ENCODE measurements around the gene SLC29A2. TPM values are rescaled to one million over a fixed set of nuclear protein-coding genes. Genes with fewer than 3 reads are reported as not detected.
"Not testable (repeated sequence)": the region's sequence is repeated elsewhere in the genome, so short reads cannot be mapped to it uniquely, and the experiment has no call there.

Gene SLC29A2
- total RNA-seq, 1 experiment from 2014 or later = 25.5 TPM

DNA sequence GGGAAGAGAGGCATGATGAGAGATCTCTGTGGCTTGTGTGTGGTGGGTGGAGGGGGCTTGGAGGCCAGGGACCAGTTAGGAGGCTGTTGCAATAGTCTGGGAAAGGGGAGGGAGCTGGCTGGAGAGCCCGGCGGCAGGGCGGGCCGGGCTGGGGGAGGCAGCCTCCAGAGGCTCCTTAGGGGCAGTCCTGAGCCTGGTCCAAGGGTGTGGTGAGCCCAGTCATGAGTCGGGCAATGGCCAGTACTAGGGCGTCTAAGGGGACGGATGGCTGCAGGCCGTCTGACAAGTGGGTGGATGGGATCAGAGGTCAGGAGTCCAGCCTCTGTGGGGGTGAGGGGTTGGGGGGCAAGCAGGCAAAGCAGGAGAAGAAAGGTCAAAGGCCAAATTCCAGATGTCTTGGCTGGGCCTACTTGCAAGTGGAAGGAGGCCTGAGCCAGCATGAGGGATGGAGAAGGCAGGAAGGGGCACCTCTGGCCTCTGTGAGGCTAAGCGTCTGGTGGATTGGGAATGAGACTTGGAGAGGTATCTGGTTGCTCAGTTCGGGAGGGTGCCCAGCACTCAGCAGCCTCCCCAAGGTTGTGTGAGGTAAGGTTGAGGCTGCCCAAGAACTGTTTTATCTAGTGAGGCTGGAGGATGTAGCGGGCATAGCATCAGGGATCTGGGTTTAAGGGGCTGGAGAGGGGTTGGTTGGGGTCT lies 48.7 kb downstream of the SLC29A2 start:
- CTCF ChIA-PET = no interaction called here
- TF ChIP-seq, protein P1, sequence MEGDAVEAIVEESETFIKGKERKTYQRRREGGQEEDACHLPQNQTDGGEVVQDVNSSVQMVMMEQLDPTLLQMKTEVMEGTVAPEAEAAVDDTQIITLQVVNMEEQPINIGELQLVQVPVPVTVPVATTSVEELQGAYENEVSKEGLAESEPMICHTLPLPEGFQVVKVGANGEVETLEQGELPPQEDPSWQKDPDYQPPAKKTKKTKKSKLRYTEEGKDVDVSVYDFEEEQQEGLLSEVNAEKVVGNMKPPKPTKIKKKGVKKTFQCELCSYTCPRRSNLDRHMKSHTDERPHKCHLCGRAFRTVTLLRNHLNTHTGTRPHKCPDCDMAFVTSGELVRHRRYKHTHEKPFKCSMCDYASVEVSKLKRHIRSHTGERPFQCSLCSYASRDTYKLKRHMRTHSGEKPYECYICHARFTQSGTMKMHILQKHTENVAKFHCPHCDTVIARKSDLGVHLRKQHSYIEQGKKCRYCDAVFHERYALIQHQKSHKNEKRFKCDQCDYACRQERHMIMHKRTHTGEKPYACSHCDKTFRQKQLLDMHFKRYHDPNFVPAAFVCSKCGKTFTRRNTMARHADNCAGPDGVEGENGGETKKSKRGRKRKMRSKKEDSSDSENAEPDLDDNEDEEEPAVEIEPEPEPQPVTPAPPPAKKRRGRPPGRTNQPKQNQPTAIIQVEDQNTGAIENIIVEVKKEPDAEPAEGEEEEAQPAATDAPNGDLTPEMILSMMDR (conservative IDR thresholded peaks at IDR 0.05; ENCODE audit: low read depth, low read length) = no peak
- TF ChIP-seq EZH2phosphoT487 (IDR thresholded peaks at IDR 0.05; ENCODE audit: borderline replicate concordance, low read length) (no peak), EZH2 (IDR thresholded peaks at IDR 0.05; ENCODE audit: low read length, unreplicated experiment) (no peak)
- Histone ChIP-seq H3K4me1 (ENCODE audit: insufficient read depth, low read length) (peaks cover 15% of the 10 kb centered on the region), H3K27me3 (ENCODE audit: low read length) (no peaks in the 10 kb centered on the region), H3K4me3 (ENCODE audit: low read length) (no peak overlapping the region), H3K9me3 (ENCODE audit: low read length) (no peaks in the 10 kb centered on the region), H3F3A (ENCODE audit: low read length, unreplicated experiment) (no peaks in the 10 kb centered on the region), H3K9me2 (replicated peaks; ENCODE audit: low read length) (no peaks in the 10 kb centered on the region), H3K27ac (ENCODE audit: low read length) (no peak overlapping the region), H4K20me1 (ENCODE audit: low read length) (no peaks in the 10 kb centered on the region), H2AFZ (ENCODE audit: low read length) (no peak overlapping the region), H3K4me2 (ENCODE audit: low read length) (no peak overlapping the region), H3K79me2 (ENCODE audit: low read length) (no peaks in the 10 kb centered on the region), H3K36me3 (ENCODE audit: low read depth, low read length) (no peaks in the 10 kb centered on the region), H3K9ac (ENCODE audit: low read length) (no peak overlapping the region)
- intact Hi-C loops (cut with micrococcal nuclease) = no loop called here
- ATAC-seq (no peak), DNase-seq (no peak)
- POLR2A ChIA-PET (ENCODE audit: unreplicated experiment) = no interaction called here
- no TSS peak for BruUV-seq (replicated peaks)

DNA sequence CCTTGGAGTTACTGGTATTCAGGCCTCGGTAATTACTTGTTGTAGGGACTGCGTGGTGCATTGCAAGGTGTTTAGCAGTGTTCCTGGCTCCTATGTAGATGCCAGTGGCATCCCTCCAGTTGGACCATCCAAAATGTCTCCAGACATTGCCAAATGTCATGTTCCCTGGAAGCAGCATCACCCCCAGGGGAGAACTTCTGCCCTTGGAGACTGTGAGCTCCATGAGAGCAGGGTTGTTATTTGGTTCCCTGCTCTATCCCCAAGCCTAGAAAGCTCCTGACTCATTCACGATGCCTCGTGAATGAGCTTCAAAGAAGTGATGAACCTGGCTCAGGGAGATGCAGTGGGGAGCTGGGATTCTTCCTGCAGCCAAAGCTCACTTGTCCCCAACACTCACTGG lies 50.0 kb downstream of the SLC29A2 start:
- H3K4me2 ChIP-seq (ENCODE audit: low read length) = no peak overlapping the region
- no peak overlapping the region for H3K9ac ChIP-seq (ENCODE audit: low read length)
- no peak overlapping the region for H3K27ac ChIP-seq (ENCODE audit: low read length)
- DNase-seq (no peak), ATAC-seq (no peak)
- intact Hi-C loops (cut with micrococcal nuclease) = no loop called here
- CTCF ChIA-PET = interaction anchor here (0.6 to 1.1 kb wide), 2 partner anchors 9 to 64 kb away, joined by 4 to 8 read pairs; no protein-coding TSS in a partner anchor
- H2AFZ ChIP-seq (ENCODE audit: low read length) = no peak overlapping the region
- H3K36me3 ChIP-seq (ENCODE audit: low read depth, low read length) = no peaks in the 10 kb centered on the region
- BruUV-seq (replicated peaks) = no TSS peak
- POLR2A ChIA-PET (ENCODE audit: unreplicated experiment) = no interaction called here
- H3K4me1 ChIP-seq (ENCODE audit: insufficient read depth, low read length) = peaks cover 3% of the 10 kb centered on the region
- H3K27me3 ChIP-seq (ENCODE audit: low read length) = no peaks in the 10 kb centered on the region
- H3F3A ChIP-seq (ENCODE audit: low read length, unreplicated experiment) = no peaks in the 10 kb centered on the region
- no peaks in the 10 kb centered on the region for H3K79me2 ChIP-seq (ENCODE audit: low read length)
- no peaks in the 10 kb centered on the region for H3K9me3 ChIP-seq (ENCODE audit: low read length)
- no peaks in the 10 kb centered on the region for H3K9me2 ChIP-seq (replicated peaks; ENCODE audit: low read length)
- no peaks in the 10 kb centered on the region for H4K20me1 ChIP-seq (ENCODE audit: low read length)
- H3K4me3 ChIP-seq (ENCODE audit: low read length) = no peak overlapping the region
- TF ChIP-seq EZH2phosphoT487 (IDR thresholded peaks at IDR 0.05; ENCODE audit: borderline replicate concordance, low read length) (no peak), EZH2 (IDR thresholded peaks at IDR 0.05; ENCODE audit: low read length, unreplicated experiment) (no peak)
- TF ChIP-seq, protein P1 (conservative IDR thresholded peaks at IDR 0.05; ENCODE audit: low read depth, low read length) = no peak

DNA sequence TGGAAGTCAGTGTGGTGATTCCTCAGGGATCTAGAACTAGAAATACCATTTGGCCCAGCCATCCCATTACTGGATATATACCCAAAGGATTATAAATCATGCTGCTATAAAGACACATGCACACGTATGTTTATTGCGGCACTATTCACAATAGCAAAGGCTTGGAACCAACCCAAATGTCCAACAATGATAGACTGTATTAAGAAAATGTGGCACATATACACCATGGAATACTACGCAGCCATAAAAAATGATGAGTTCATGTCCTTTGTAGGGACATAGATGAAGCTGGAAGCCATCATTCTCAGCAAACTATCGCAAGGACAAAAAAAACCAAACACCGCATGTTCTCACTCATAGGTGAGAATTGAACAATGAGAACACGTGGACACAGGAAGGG lies 50.8 kb downstream of the SLC29A2 start:
- H3K27ac ChIP-seq (ENCODE audit: low read length); H4K20me1 ChIP-seq (ENCODE audit: low read length); H3K9me3 ChIP-seq (ENCODE audit: low read length); H3K79me2 ChIP-seq (ENCODE audit: low read length); H3F3A ChIP-seq (ENCODE audit: low read length, unreplicated experiment); H3K9me2 ChIP-seq (replicated peaks; ENCODE audit: low read length); ATAC-seq; H3K27me3 ChIP-seq (ENCODE audit: low read length); POLR2A ChIA-PET (ENCODE audit: unreplicated experiment); H3K36me3 ChIP-seq (ENCODE audit: low read depth, low read length); CTCF ChIA-PET; H2AFZ ChIP-seq (ENCODE audit: low read length); H3K4me3 ChIP-seq (ENCODE audit: low read length); H3K4me2 ChIP-seq (ENCODE audit: low read length); H3K4me1 ChIP-seq (ENCODE audit: insufficient read depth, low read length); BruUV-seq (replicated peaks); DNase-seq; H3K9ac ChIP-seq (ENCODE audit: low read length); intact Hi-C loops (cut with micrococcal nuclease): not testable (repeated sequence)

DNA sequence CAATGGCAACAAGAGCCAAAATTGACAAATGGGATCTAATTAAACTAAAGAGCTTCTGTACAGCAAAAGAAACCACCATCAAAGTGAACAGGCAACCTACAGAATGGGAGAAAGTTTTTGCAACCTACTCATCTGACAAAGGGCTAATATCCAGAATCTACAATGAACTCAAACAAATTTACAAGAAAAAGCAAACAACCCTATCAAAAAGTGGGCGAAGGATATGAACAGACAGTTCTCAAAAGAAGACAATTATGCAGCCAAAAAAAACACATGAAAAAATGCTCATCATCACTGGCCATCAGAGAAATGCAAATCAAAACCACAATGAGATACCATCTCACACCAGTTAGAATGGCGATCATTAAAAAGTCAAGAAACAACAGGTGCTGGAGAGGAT lies 51.3 kb downstream of the SLC29A2 start:
- BruUV-seq (replicated peaks); ATAC-seq; H3K4me2 ChIP-seq (ENCODE audit: low read length); H3F3A ChIP-seq (ENCODE audit: low read length, unreplicated experiment); H3K27ac ChIP-seq (ENCODE audit: low read length); H4K20me1 ChIP-seq (ENCODE audit: low read length); DNase-seq; H2AFZ ChIP-seq (ENCODE audit: low read length); H3K9me2 ChIP-seq (replicated peaks; ENCODE audit: low read length); H3K79me2 ChIP-seq (ENCODE audit: low read length); H3K9me3 ChIP-seq (ENCODE audit: low read length); H3K36me3 ChIP-seq (ENCODE audit: low read depth, low read length); POLR2A ChIA-PET (ENCODE audit: unreplicated experiment); CTCF ChIA-PET; H3K4me3 ChIP-seq (ENCODE audit: low read length); H3K27me3 ChIP-seq (ENCODE audit: low read length); intact Hi-C loops (cut with micrococcal nuclease); H3K9ac ChIP-seq (ENCODE audit: low read length); H3K4me1 ChIP-seq (ENCODE audit: insufficient read depth, low read length): not testable (repeated sequence)

Measured in PC-3 (cell line).